ENCODE results near the gene ADGRA3. TPM values are rescaled to one million over a fixed set of nuclear protein-coding genes. Genes with fewer than 3 reads are reported as not detected.

ADGRA3 gene, protein sequence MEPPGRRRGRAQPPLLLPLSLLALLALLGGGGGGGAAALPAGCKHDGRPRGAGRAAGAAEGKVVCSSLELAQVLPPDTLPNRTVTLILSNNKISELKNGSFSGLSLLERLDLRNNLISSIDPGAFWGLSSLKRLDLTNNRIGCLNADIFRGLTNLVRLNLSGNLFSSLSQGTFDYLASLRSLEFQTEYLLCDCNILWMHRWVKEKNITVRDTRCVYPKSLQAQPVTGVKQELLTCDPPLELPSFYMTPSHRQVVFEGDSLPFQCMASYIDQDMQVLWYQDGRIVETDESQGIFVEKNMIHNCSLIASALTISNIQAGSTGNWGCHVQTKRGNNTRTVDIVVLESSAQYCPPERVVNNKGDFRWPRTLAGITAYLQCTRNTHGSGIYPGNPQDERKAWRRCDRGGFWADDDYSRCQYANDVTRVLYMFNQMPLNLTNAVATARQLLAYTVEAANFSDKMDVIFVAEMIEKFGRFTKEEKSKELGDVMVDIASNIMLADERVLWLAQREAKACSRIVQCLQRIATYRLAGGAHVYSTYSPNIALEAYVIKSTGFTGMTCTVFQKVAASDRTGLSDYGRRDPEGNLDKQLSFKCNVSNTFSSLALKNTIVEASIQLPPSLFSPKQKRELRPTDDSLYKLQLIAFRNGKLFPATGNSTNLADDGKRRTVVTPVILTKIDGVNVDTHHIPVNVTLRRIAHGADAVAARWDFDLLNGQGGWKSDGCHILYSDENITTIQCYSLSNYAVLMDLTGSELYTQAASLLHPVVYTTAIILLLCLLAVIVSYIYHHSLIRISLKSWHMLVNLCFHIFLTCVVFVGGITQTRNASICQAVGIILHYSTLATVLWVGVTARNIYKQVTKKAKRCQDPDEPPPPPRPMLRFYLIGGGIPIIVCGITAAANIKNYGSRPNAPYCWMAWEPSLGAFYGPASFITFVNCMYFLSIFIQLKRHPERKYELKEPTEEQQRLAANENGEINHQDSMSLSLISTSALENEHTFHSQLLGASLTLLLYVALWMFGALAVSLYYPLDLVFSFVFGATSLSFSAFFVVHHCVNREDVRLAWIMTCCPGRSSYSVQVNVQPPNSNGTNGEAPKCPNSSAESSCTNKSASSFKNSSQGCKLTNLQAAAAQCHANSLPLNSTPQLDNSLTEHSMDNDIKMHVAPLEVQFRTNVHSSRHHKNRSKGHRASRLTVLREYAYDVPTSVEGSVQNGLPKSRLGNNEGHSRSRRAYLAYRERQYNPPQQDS (N-terminal part only)
- 29.0 and 35.7 TPM in 2 replicates for total RNA-seq (2014; rRNA removed)
- Bru-seq, nascent RNA: percentile 71 among the genes with signal in this experiment
- percentile 65 among the genes with signal in this experiment for BruChase-seq, experiment 1, labeled RNA remaining after a 6-hour chase
- BruChase-seq, experiment 2, labeled RNA remaining after a 2-hour chase: percentile 75 among the genes with signal in this experiment
- long read RNA-seq, full-length matches to known transcripts: 61 of 100 reads
- long read RNA-seq, partial matches to known transcripts: 14 of 100 reads
- long read RNA-seq, other reads (novel, unspliced or antisense): 25 of 100 reads

DNA sequence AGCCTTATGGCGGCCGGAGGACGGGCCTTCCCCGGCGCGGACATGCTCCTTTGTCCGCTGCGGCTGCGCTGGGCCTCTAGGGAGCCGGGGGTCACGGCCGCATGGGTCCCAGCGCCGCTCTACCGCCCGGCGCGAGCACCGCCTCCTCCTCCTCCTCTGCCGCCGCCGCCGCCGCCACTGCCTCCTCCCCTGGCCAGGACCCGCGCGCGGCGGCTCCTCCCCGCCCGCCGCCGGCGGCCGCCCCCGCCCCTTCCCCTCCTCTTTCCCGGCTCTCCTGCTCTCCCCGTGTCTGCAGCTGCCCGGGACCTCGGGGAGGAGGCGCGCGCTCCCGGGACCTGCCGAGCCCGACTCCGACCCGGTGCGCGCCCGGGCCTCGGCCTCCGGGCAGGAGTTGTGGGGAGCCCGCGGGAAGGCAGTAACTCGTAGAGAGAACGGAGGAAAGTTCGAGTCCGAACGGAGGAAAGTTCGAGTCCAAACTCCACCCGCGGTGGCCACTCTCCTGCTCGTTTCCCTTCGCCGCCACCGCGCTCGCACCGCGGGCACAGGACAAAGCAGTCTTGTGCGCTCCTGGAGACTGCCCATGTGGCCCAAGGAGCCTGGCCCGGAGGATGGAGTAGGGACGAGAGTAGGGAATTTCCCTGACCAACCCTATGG, at the start of gene ADGRA3:
Gene ADGRA3, minus strand, starts transcription at position 179 of the 654 bp plus-strand sequence. CDS start 282 bp downstream, outside the sequence.
- CTCF ChIA-PET: interaction anchor here (0.6 kb wide), 1 partner anchor 24 kb away, joined by 6 read pairs; no protein-coding TSS in a partner anchor
- Histone ChIP-seq H3K9ac (ENCODE audit: low read length) (peak within 1 kb of the TSS; percentile 75), H3K4me1 (ENCODE audit: insufficient read depth, low read length) (peaks cover 19% of the 10 kb centered on the region), H3K9me3 (ENCODE audit: low read length) (no peaks in the 10 kb centered on the region), H3K9me2 (replicated peaks; ENCODE audit: low read length) (no peaks in the 10 kb centered on the region), H3K27ac (ENCODE audit: low read length) (peak within 1 kb of the TSS; percentile 76), H3K27me3 (ENCODE audit: low read length) (no peaks in the 10 kb centered on the region), H3K4me2 (ENCODE audit: low read length) (peak within 1 kb of the TSS; percentile 88), H4K20me1 (ENCODE audit: low read length) (peaks cover 16% of the 10 kb centered on the region; the same call in 1 of the 2 replicates), H3F3A (ENCODE audit: low read length, unreplicated experiment) (no peaks in the 10 kb centered on the region), H3K79me2 (ENCODE audit: low read length) (peaks cover 43% of the 10 kb centered on the region), H3K36me3 (ENCODE audit: low read depth, low read length) (no peaks in the 10 kb centered on the region), H3K4me3 (ENCODE audit: low read length) (peak within 1 kb of the TSS; percentile 72), H2AFZ (ENCODE audit: low read length) (peak within 1 kb of the TSS; percentile 71)
- TF ChIP-seq CTCF (conservative IDR thresholded peaks at IDR 0.05; ENCODE audit: low read depth, low read length): no peak
- TF ChIP-seq EZH2phosphoT487 (IDR thresholded peaks at IDR 0.05; ENCODE audit: borderline replicate concordance, low read length): no peak
- TF ChIP-seq EZH2 (IDR thresholded peaks at IDR 0.05; ENCODE audit: low read length, unreplicated experiment): no peak
- ATAC-seq (peak; percentile 79), DNase-seq (peak; percentile 71)
- BruUV-seq (replicated peaks): no TSS peak
- intact Hi-C loops (cut with micrococcal nuclease): loop anchor here (1.0 kb wide), 1 partner anchor 40 kb away; no protein-coding TSS in a partner anchor
- POLR2A ChIA-PET (ENCODE audit: unreplicated experiment): no interaction called here

GRCh38 chr4:22556495-22556894, 40.6 kb upstream of the ADGRA3 start:
- intact Hi-C loops (cut with micrococcal nuclease): loop anchor here (1.0 kb wide), 1 partner anchor 40 kb away; the partner anchor contains the start of gene ADGRA3
- Histone ChIP-seq H3K9me3 (ENCODE audit: low read length) (no peaks in the 10 kb centered on the region), H3K79me2 (ENCODE audit: low read length) (no peaks in the 10 kb centered on the region), H3K4me1 (ENCODE audit: insufficient read depth, low read length) (peaks cover 8% of the 10 kb centered on the region; the same call in 1 of the 2 replicates), H3K4me2 (ENCODE audit: low read length) (no peak overlapping the region), H3K4me3 (ENCODE audit: low read length) (no peak overlapping the region), H3K27me3 (ENCODE audit: low read length) (no peaks in the 10 kb centered on the region), H4K20me1 (ENCODE audit: low read length) (no peaks in the 10 kb centered on the region), H3F3A (ENCODE audit: low read length, unreplicated experiment) (no peaks in the 10 kb centered on the region), H3K36me3 (ENCODE audit: low read depth, low read length) (no peaks in the 10 kb centered on the region), H3K9ac (ENCODE audit: low read length) (no peak overlapping the region), H2AFZ (ENCODE audit: low read length) (no peak overlapping the region), H3K27ac (ENCODE audit: low read length) (no peak overlapping the region), H3K9me2 (replicated peaks; ENCODE audit: low read length) (no peaks in the 10 kb centered on the region)
- TF ChIP-seq EZH2 (IDR thresholded peaks at IDR 0.05; ENCODE audit: low read length, unreplicated experiment): no peak
- no peak for TF ChIP-seq EZH2phosphoT487 (IDR thresholded peaks at IDR 0.05; ENCODE audit: borderline replicate concordance, low read length)
- no peak for TF ChIP-seq CTCF (conservative IDR thresholded peaks at IDR 0.05; ENCODE audit: low read depth, low read length)
- ChIA-PET POLR2A (ENCODE audit: unreplicated experiment) (no interaction called here), CTCF (interaction anchor here (0.6 kb wide), 1 partner anchor 23 kb away, joined by 3 read pairs; no protein-coding TSS in a partner anchor)
- ATAC-seq (peak; percentile 92), DNase-seq (peak; percentile 41)
- BruUV-seq (replicated peaks): no TSS peak
